Urinary bladder (tissue), 4 donors: ENCODE data around the gene COQ9. TPM values are rescaled to one million over a fixed set of nuclear protein-coding genes. Genes with fewer than 3 reads are reported as not detected.
"Not testable (repeated sequence)": the region's sequence is repeated elsewhere in the genome, so short reads cannot be mapped to it uniquely, and the experiment has no call there.

ENCODE experiments used
- DNase-seq: peaks from one replicate; pipeline ENCODE4 v3.0.0-alpha.2; 2015; ENCODE audit errors: extremely low spot score
- H3K27ac ChIP-seq: one replicate; pipeline ENCODE4 v1.5.1; 2013; ENCODE audit warnings: low read depth, mild to moderate bottlenecking, moderate library complexity
- H3K36me3 ChIP-seq: one replicate; pipeline ENCODE4 v1.6.1; 2013; ENCODE audit warnings: mild to moderate bottlenecking, moderate library complexity; ENCODE audit not compliant: insufficient read depth
- H3K4me1 ChIP-seq: one replicate; pipeline ENCODE4 v1.6.1; 2013; ENCODE audit warnings: mild to moderate bottlenecking, moderate library complexity; ENCODE audit not compliant: insufficient read depth
- H3K4me3 ChIP-seq: one replicate; pipeline ENCODE4 v1.5.1; 2013; ENCODE audit warnings: low read depth, low read length
- WGBS: extraction: QIAGEN DNeasy Blood & Tissue Kit; methylation state at CpG from one replicate; pipeline ENCODE4 v1.1.7; 2013; 5-methylcytosine and 5-hydroxymethylcytosine counted together
- polyA plus RNA-seq: library from polyadenylated mRNA; stranded (reverse); fragments of 200-250 nt; gene quantifications from one replicate; pipeline ENCODE4 v1.2.3, GENCODE V29; 2013
- total RNA-seq: library from RNA; depleted of rRNA; stranded (reverse); fragments of >200 nt; gene quantifications from one replicate; pipeline ENCODE4 v1.2.3, GENCODE V29; 2014
- donor health status: healthy with polysubstance abuse.
- donor health status: healthy.

Gene COQ9
- total RNA-seq (37.0 TPM), polyA plus RNA-seq (97.6 TPM)

GRCh38 chr16:57447186-57447962 lies at the start of gene COQ9, which contains the start of gene CIAPIN1:
Gene COQ9, plus strand, starts transcription at chr16:57447479. Its CDS starts 27 bp downstream, at chr16:57447506.
Gene CIAPIN1, minus strand, starts transcription at chr16:57447385. Its CDS starts 6,457 bp downstream, at chr16:57440928.
- Histone ChIP-seq H3K4me3 (peak within 1 kb of the TSS; percentile 91), H3K27ac (peak within 1 kb of the TSS; percentile 71), H3K36me3 (no peaks in the 10 kb centered on the region), H3K4me1 (peaks cover 2% of the 10 kb centered on the region)
- under 1% methylated on average over 68 of the region's 68 CpGs for WGBS
- DNase-seq, result peak; percentile 82

- WGBS, result 92% methylated on average over 4 of the region's 4 CpGs
- not testable (repeated sequence) for DNase-seq, H3K36me3 ChIP-seq, H3K4me1 ChIP-seq, H3K4me3 ChIP-seq, H3K27ac ChIP-seq
Observed at GRCh38 chr16:57397493-57397892, 49.8 kb upstream of the COQ9 start.

- Histone ChIP-seq H3K4me1 (no peaks in the 10 kb centered on the region), H3K27ac (no peak overlapping the region), H3K36me3 (no peaks in the 10 kb centered on the region), H3K4me3 (no peak overlapping the region)
- WGBS, result 47% methylated on average over 7 of the region's 7 CpGs
- no peak for DNase-seq
Observed at GRCh38 chr16:57401943-57402640, 45.2 kb upstream of the COQ9 start.

GRCh38 chr16:57403965-57404817 lies 43.1 kb upstream of the COQ9 start, which contains the start of gene CCL17:
Gene CCL17, plus strand, starts transcription at chr16:57404767. Its CDS starts 9,166 bp downstream, at chr16:57413933.
- WGBS, result 71% methylated on average over 17 of the region's 17 CpGs

GRCh38 chr16:57405097-57405496 lies 42.2 kb upstream of the COQ9 start:
- Histone ChIP-seq H3K27ac (no peak overlapping the region), H3K36me3 (no peaks in the 10 kb centered on the region), H3K4me3 (no peak overlapping the region), H3K4me1 (no peaks in the 10 kb centered on the region)
- DNase-seq, result no peak
- 58% methylated on average over 3 of the region's 3 CpGs for WGBS

More at GRCh38 chr16:57403965-57404817, 43.1 kb upstream of the COQ9 start, which contains the start of gene CCL17:
- Histone ChIP-seq H3K4me3 (no peak within 1 kb of the TSS), H3K27ac (no peak within 1 kb of the TSS), H3K36me3 (no peaks in the 10 kb centered on the region), H3K4me1 (no peaks in the 10 kb centered on the region)
- DNase-seq, result no peak

- H3K4me3 ChIP-seq, result no peak overlapping the region
- H3K27ac ChIP-seq, result no peak overlapping the region
- WGBS, result 71% methylated on average over 2 of the region's 2 CpGs
- no peak for DNase-seq
- H3K4me1 ChIP-seq, result no peaks in the 10 kb centered on the region
- no peaks in the 10 kb centered on the region for H3K36me3 ChIP-seq
Observed at GRCh38 chr16:57406881-57407280, 40.4 kb upstream of the COQ9 start.

GRCh38 chr16:57407521-57408353 lies 39.5 kb upstream of the COQ9 start:
- H3K27ac ChIP-seq, result no peak overlapping the region
- no peak for DNase-seq
- H3K4me1 ChIP-seq, result no peaks in the 10 kb centered on the region
- 89% methylated on average over 5 of the region's 5 CpGs for WGBS
- H3K36me3 ChIP-seq, result no peaks in the 10 kb centered on the region
- H3K4me3 ChIP-seq, result no peak overlapping the region

- Histone ChIP-seq H3K27ac (no peak overlapping the region), H3K4me1 (no peaks in the 10 kb centered on the region), H3K36me3 (no peaks in the 10 kb centered on the region), H3K4me3 (no peak overlapping the region)
- WGBS, result 71% methylated on average over 5 of the region's 5 CpGs
- DNase-seq, result no peak
Observed at GRCh38 chr16:57409065-57409464, 38.2 kb upstream of the COQ9 start.

- no peaks in the 10 kb centered on the region for H3K4me1 ChIP-seq
- no peak overlapping the region for H3K27ac ChIP-seq
- no peaks in the 10 kb centered on the region for H3K36me3 ChIP-seq
- WGBS, result 69% methylated on average over 14 of the region's 14 CpGs
- no peak overlapping the region for H3K4me3 ChIP-seq
- no peak for DNase-seq
Observed at GRCh38 chr16:57409870-57410587, 37.2 kb upstream of the COQ9 start.

GRCh38 chr16:57411362-57411976 lies 35.8 kb upstream of the COQ9 start:
- WGBS, result 70% methylated on average over 12 of the region's 12 CpGs
- no peak overlapping the region for H3K4me3 ChIP-seq
- no peaks in the 10 kb centered on the region for H3K4me1 ChIP-seq
- no peaks in the 10 kb centered on the region for H3K36me3 ChIP-seq
- H3K27ac ChIP-seq, result no peak overlapping the region
- no peak for DNase-seq

GRCh38 chr16:57412584-57412983 lies 34.7 kb upstream of the COQ9 start:
- H3K36me3 ChIP-seq, result no peaks in the 10 kb centered on the region
- no peaks in the 10 kb centered on the region for H3K4me1 ChIP-seq
- H3K4me3 ChIP-seq, result no peak overlapping the region
- DNase-seq, result no peak
- 94% methylated on average over 9 of the region's 9 CpGs for WGBS
- no peak overlapping the region for H3K27ac ChIP-seq

- no peak overlapping the region for H3K4me3 ChIP-seq
- H3K4me1 ChIP-seq, result no peaks in the 10 kb centered on the region
- no peak for DNase-seq
- 91% methylated on average over 5 of the region's 5 CpGs for WGBS
- H3K27ac ChIP-seq, result no peak overlapping the region
- no peaks in the 10 kb centered on the region for H3K36me3 ChIP-seq
Observed at GRCh38 chr16:57413301-57413730, 34.0 kb upstream of the COQ9 start.
